Tibial artery (tissue), 4 donors: Measurements from ENCODE around the gene GINS2.

Source experiments
- DNase-seq, 2 donors: peaks; one replicate each; pipeline ENCODE4 v3.0.0-alpha.2; 2019
- H3K27ac ChIP-seq, 2 donors: fragments of 200-600 bp; sonication (generic) in 1 of 2; 1 replicate in 1 of 2; 2 replicates in 1 of 2; pipeline ENCODE4 v1.5.1; 2018 to 2019; ENCODE audit warnings: mild to moderate bottlenecking in 1 of 2
- H3K27me3 ChIP-seq, 2 donors: fragments of 200-600 bp; sonication (generic) in 1 of 2; one replicate each; pipeline versions ENCODE4 v1.5.1 to v1.6.0; 2016 to 2019
- H3K36me3 ChIP-seq, 3 donors: fragments of 200-600 bp; sonication (generic) in 2 of 3; one replicate each; pipeline ENCODE4 v1.5.1; 2016 to 2019; ENCODE audit warnings: mild to moderate bottlenecking in 2 of 3
- H3K4me1 ChIP-seq, 4 donors: fragments of 200-600 bp; sonication (generic) in 2 of 4; 1 replicate in 3 of 4; 2 replicates in 1 of 4; pipeline ENCODE4 v1.5.1; 2016 to 2019
- H3K4me3 ChIP-seq, 2 donors: fragments of 200-600 bp; sonication (generic) in 1 of 2; 1 replicate in 1 of 2; 2 replicates in 1 of 2; pipeline ENCODE4 v1.5.1; 2018 to 2019; ENCODE audit warnings: mild to moderate bottlenecking in 2 of 2
- H3K9me3 ChIP-seq, 3 donors: fragments of 200-600 bp; sonication (generic) in 1 of 3; one replicate each; pipeline ENCODE4 v1.5.1; 2016 to 2019
- CTCF ChIP-seq, 2 experiments: fragments of 200-600 bp in 1 of 2; fragments of 450-650 bp in 1 of 2; IDR thresholded peaks; one replicate each; pipeline ENCODE4 v1.5.1; 2017 to 2019; ENCODE audit warnings: antibody characterized with exemption in 2 of 2, mild to moderate bottlenecking in 1 of 2, moderate library complexity in 1 of 2
- intact Hi-C: fragments of 100-400 bp; cut with DNase I; formaldehyde crosslinking; loops from one replicate; pipeline ENCODE4 v1.15.0; 2023; ENCODE audit warnings: low total_unique reads

GINS2 gene

DNA sequence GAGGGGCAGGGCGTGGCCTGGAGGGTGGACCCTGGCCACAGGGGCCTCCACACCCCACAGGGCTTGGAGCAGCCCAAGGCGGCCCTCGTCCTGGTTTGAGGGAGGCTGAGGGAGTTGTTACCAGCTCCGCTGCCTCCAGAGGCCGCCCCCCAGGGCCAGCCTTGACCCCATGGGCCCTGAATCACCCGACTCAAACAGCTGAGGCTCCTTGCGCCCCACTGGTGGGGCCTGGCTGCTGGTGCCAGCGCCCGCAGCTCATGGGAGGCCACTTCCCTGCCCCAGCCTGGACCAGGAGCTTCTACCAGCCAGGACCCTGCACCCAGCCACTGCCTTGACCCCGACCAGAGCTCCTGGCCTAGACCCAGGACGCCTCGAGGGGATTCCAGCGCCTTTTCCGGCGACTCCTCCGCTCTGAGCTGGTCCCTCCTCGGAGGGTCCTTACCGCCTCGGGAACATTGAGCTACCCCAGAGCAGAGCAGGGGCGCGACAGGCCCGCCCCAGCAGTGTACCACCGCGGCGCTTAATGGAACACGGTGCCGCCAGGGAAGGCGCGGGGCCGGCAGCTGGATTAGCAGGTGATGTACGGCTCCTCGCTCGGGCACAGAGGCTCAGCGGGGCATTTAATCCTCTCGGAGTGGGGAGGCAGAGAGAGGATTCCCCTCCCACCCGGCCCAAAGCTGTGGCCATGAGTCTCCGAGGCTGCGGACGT is 38.5 kb downstream of the GINS2 start:
- DNase-seq: no peak
- H3K27ac ChIP-seq: no peak overlapping the region
- no peaks in the 10 kb centered on the region for H3K9me3 ChIP-seq
- H3K36me3 ChIP-seq: peaks cover 12 to 54% (median 17%) of the 10 kb centered on the region in 3 donors
- no peak overlapping the region for H3K4me3 ChIP-seq
- H3K4me1 ChIP-seq: peaks cover 0 to 41% (median 22%) of the 10 kb centered on the region in 4 donors
- TF ChIP-seq CTCF (IDR thresholded peaks at IDR 0.05): no peak
- intact Hi-C loops: no loop called here
- no peaks in the 10 kb centered on the region for H3K27me3 ChIP-seq

DNA sequence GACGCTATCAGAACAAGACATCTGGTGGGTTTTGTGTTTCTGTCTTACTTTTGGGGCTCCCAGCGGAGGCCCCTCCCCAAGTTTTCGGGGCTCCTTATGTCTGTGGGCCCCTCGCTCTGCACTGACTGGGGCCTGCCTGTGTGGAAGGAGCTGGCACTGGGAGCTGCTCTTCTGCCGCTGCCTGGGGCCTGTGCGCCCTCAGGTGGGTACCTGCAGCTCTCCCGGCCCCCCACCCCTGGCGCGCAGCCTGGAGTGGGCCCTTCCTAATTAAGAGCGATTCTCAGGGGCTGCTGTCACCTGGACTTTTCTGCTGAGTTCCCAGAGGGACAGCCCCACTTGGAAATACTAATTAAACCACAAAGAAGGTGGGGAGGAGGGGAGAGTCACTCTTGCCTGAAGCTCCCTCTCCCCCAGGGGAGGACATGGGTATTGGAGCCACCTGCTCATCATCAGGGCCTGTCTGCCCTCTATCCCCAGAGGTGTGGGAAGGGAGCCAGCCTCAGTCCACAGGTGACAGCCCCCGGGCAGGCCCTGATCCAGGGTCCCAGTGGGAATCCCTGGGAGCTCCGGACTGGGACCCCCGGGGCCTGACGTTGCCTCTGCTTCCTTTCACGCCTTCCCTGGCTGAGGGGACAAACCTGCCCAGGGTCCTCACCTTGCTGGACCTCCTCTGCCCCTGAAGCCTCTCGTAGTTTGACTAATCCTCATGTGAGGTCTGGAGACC is 39.2 kb downstream of the GINS2 start:
- Histone ChIP-seq H3K9me3 (no peaks in the 10 kb centered on the region), H3K27me3 (no peaks in the 10 kb centered on the region), H3K27ac (no peak overlapping the region), H3K36me3 (peaks cover 5 to 47% (median 10%) of the 10 kb centered on the region in 3 donors), H3K4me1 (peaks cover 0 to 47% (median 22%) of the 10 kb centered on the region in 4 donors), H3K4me3 (no peak overlapping the region)
- no peak for TF ChIP-seq CTCF (IDR thresholded peaks at IDR 0.05)
- DNase-seq: no peak
- intact Hi-C loops: no loop called here

DNA sequence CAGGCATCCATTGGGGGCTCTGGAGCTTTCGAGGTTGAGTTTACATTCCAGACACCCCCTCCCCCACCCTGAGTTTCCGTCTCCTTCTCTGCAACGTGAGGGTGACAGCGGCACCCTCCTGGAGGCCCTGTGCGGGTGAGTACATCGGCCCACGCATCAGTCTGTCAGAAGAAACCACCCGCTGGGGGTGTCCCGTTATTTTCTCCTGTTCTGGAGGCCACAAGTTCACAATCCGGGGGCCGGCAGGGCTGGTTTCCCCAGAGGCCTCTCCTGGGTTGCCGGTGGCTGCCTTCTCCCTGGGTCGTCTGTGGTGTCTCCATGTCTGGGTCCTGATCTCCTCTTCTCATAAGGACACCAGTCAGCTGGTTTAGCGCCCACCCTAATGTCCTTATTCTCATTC is 39.9 kb downstream of the GINS2 start:
- peaks cover 0 to 39% (median 3%) of the 10 kb centered on the region in 3 donors for H3K36me3 ChIP-seq
- H3K4me1 ChIP-seq: peaks cover 0 to 39% (median 20%) of the 10 kb centered on the region in 4 donors
- H3K27me3 ChIP-seq: no peaks in the 10 kb centered on the region
- intact Hi-C loops: no loop called here
- no peak overlapping the region for H3K4me3 ChIP-seq
- H3K27ac ChIP-seq: no peak overlapping the region
- H3K9me3 ChIP-seq: no peaks in the 10 kb centered on the region
- TF ChIP-seq CTCF (IDR thresholded peaks at IDR 0.05): no peak
- no peak for DNase-seq

GRCh38 chr16:85648070-85648714 is 40.6 kb downstream of the GINS2 start:
- Histone ChIP-seq H3K9me3 (no peaks in the 10 kb centered on the region), H3K4me1 (peaks cover 0 to 33% (median 14%) of the 10 kb centered on the region in 4 donors), H3K36me3 (peaks cover 0 to 35% (median 3%) of the 10 kb centered on the region in 3 donors), H3K27ac (no peak overlapping the region), H3K27me3 (no peaks in the 10 kb centered on the region), H3K4me3 (no peak overlapping the region)
- no peak for TF ChIP-seq CTCF (IDR thresholded peaks at IDR 0.05)
- no peak for DNase-seq
- intact Hi-C loops: no loop called here

- Histone ChIP-seq H3K27ac (no peak overlapping the region), H3K4me3 (no peak overlapping the region), H3K4me1 (peaks cover 0 to 24% (median 9%) of the 10 kb centered on the region in 4 donors), H3K9me3 (no peaks in the 10 kb centered on the region), H3K36me3 (peaks cover 0 to 35% (median 3%) of the 10 kb centered on the region in 3 donors), H3K27me3 (no peaks in the 10 kb centered on the region)
- DNase-seq: no peak
- TF ChIP-seq CTCF (IDR thresholded peaks at IDR 0.05): no peak
- intact Hi-C loops: no loop called here
Measured at GRCh38 chr16:85646976-85647375, 41.8 kb downstream of the GINS2 start.
